CD4-positive, alpha-beta T cell treated with Interleukin-6 for 4 hours (primary cell): ENCODE measurements around the gene FMNL1.

Experiments used
- DNase-seq: peaks from one replicate; pipeline ENCODE4 v3.0.0-alpha.2; 2020; ENCODE audit warnings: mixed read lengths

Gene FMNL1

GRCh38 chr17:45284176-45285140 is 62.8 kb downstream of the FMNL1 start:
- DNase-seq, result peak; percentile 68

- DNase-seq, result no peak
These were observed 64.6 kb downstream of the FMNL1 start for GRCh38 chr17:45286286-45286685.

- no peak for DNase-seq
These were observed 66.1 kb downstream of the FMNL1 start for GRCh38 chr17:45287526-45288500.

DNA sequence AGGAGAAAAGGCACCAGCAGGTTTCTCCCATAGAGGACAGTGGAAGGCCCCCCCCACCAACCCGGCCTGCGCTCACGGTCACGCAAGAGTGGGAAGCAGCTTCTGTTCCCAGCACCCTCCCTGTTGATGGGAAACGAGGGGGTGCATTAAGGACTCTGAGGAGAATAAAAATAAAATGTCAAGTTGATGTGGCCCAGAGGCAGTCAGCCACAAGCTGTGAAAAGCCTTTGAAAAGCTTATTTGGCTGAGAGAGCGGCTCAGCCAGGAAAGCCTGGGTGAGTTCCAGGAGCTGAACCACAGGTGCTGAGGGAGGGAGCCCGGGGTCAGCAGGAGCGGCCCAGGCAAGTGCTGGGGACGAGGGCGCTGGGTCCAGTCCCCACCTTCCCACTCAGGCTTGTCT is 67.1 kb downstream of the FMNL1 start:
- DNase-seq, result no peak

- no peak for DNase-seq
These were observed 67.9 kb downstream of the FMNL1 start for GRCh38 chr17:45289301-45290268.

GRCh38 chr17:45290269-45290765 is 68.6 kb downstream of the FMNL1 start:
- no peak for DNase-seq

GRCh38 chr17:45291171-45291805 is 69.6 kb downstream of the FMNL1 start:
- no peak for DNase-seq

- DNase-seq, result no peak
These were observed 71.2 kb downstream of the FMNL1 start for GRCh38 chr17:45292696-45293412.

DNA sequence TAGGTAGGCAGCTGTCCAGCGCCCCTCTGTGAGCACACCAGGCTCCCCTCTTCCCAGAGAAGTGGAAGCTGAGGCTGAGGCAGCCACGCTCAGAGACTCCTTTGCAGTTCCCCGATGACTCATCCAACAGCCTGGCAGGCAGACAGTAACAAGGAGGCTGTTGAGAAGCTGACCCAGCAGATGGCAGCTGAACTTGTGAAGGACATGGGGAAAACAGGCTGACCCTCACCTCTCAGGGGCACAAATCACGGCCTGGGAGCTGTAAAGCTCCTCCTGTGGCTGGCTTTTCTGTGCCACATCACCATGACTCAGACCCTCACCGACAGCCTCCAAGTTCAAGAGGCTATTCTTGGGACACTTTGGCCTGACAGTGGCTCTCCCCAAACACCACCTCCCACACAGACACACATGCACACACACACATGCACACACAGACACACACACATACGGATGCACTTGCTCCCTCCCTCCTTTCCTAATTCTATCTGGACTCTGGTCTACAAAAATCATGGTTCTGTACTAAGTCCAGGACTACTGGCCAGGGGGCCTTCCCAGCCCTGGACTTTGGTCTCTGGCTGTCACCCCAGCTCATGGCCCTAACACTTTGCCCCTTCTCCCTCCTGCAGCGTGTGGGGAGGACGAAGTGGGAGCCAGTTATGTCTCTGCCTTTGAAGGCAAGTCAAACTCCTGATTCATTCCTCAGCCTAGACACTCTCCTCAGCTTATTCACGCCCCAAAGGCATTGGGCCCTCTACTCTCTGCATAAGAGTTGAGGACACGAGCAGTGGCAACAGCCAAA is 71.9 kb downstream of the FMNL1 start:
- peak; percentile 45 for DNase-seq

DNA sequence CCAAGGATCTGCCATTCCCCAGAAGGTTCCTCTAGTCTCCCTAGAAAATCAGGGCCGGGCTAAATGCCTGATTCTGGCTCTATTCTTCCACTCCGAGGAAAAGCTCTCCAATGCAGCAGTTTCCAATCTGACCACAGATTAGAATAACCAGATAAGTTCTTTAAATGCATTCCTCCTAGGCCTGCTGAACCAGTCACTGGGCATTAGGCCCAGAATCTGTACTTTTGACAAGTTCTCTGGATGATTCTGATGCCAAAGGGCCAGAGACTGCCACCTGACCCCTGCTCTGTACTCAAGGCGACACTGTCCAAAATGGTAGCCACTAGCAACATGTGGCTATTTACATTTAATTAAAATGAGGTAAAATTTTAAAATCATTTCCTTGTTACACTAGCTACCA is 72.8 kb downstream of the FMNL1 start:
- DNase-seq, result no peak

DNA sequence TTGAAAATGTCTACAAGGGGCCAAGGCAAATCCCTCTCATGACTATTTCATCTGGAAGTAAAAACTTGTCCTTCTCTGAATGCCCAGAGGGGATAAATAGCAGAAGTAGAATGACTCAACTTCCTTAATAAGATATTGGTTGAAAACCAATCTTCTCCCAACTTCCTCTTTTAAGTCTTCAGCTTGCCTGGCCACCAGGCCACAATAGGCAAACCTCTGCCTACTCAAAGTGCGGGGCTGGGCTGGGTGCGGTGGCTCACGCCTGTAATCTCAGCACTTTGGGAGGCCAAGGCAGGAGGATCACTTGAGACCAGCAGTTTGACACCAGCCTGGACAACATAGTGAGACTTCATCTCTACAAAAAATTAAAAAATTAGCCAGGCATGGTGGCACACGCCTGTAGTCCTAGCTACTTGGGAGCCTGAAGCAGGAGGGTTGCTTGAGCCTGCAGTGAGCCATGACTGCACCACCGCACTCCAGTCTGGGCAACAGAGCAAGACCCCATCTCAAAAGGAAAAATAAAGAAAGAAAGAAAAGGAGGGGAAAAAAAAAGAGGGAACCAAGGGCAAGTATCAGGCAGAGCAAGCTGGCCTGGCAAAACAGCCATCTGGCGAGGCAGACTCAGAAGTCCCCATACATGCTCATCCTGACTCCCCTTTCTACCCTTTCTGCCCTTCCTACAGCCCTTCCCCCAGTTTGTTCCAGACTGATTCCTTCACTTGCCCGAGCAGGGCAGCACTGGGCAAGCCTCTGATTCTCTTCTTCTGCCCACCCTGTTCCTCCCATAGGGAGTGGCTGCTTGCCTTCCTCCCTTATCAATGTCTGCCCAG is 74.5 kb downstream of the FMNL1 start:
- peak; percentile 22 for DNase-seq

- no peak for DNase-seq
These were observed 75.1 kb downstream of the FMNL1 start for GRCh38 chr17:45296833-45297124.
